ENCODE data around the gene FAM184B. TPM values are rescaled to one million over a fixed set of nuclear protein-coding genes. Genes with fewer than 3 reads are reported as not detected.

Gene FAM184B
- total RNA-seq, 1 experiment from 2014 or later = 0.09 TPM

DNA sequence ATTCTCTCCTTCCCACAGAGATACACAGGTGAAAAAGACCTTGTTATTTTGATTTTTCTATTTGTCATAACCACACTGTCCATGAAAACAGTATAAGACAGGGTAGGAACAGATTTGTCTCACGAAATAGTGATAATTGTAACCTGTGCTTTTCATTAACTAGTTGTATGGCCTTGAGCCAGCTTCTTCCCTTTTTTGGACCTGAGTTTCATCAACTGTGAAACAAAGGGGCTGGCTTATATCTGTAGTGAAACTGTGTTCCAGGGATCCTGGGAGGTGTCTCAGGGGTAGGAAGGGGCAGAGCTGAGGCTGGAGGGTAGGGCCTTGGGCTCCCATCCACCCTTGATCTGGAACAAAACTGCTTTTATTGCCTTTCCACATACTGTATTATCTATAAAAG is 116.1 kb downstream of the FAM184B start:
- Histone ChIP-seq H2BK20ac (ENCODE audit: low read depth, low read length, poor library complexity, severe bottlenecking) (no peak overlapping the region), H3K56ac (ENCODE audit: insufficient read length, low read depth, low read length) (no peak overlapping the region), H3K27ac (ENCODE audit: insufficient read length, low read depth, low read length) (no peak overlapping the region), H2BK15ac (ENCODE audit: low read depth, low read length) (no peak overlapping the region), H3K79me1 (ENCODE audit: insufficient read depth, low read depth, low read length, poor library complexity, severe bottlenecking) (no peaks in the 10 kb centered on the region), H3K23me2 (ENCODE audit: insufficient read length, low read depth, low read length, poor library complexity, severe bottlenecking) (no peaks in the 10 kb centered on the region), H4K8ac (replicated peaks; ENCODE audit: insufficient read length, low read depth, low read length) (no peak overlapping the region), H3T11ph (ENCODE audit: low read length) (no peak overlapping the region), H3K4ac (ENCODE audit: low read depth, low read length) (no peak overlapping the region), H3K9me3 (ENCODE audit: control insufficient read depth, low read depth, low read length) (no peaks in the 10 kb centered on the region), H4K91ac (ENCODE audit: insufficient read length, low read depth, low read length) (no peak overlapping the region), H3K18ac (ENCODE audit: insufficient read length, low read depth, low read length) (no peak overlapping the region), H3K9ac (ENCODE audit: extremely low read depth, insufficient read length, low read length) (no peak overlapping the region), H3K27me3 (ENCODE audit: insufficient read depth, low read length) (no peaks in the 10 kb centered on the region), H2AFZ (ENCODE audit: low read length) (no peak overlapping the region), H2BK12ac (ENCODE audit: insufficient read length, low read depth, low read length) (no peak overlapping the region), H4K5ac (ENCODE audit: insufficient read length, low read depth, low read length) (no peak overlapping the region), H3K14ac (ENCODE audit: insufficient read depth, low read length) (no peak overlapping the region), H2BK120ac (ENCODE audit: low read depth, low read length, poor library complexity, severe bottlenecking) (no peak overlapping the region), H3K23ac (ENCODE audit: insufficient read length, low read depth, low read length) (no peak overlapping the region), H3K79me2 (ENCODE audit: insufficient read depth, low read length) (no peaks in the 10 kb centered on the region), H3K4me2 (ENCODE audit: insufficient read depth, insufficient read length, low read length) (no peak overlapping the region), H2AK5ac (ENCODE audit: insufficient read length, low read length) (no peak overlapping the region), H2BK5ac (ENCODE audit: insufficient read length, low read length) (no peak overlapping the region), H3K4me1 (ENCODE audit: insufficient read depth, low read length) (no peaks in the 10 kb centered on the region; the same call in 1 of the 2 replicates), H4K20me1 (ENCODE audit: control insufficient read depth, insufficient read depth, insufficient read length) (no peaks in the 10 kb centered on the region)
- DNase-seq = no peak
- H3K36me3 Mint-ChIP-seq (ENCODE audit: insufficient read depth in 1 of 3, low read depth in 3 of 3) = no peaks in the 10 kb centered on the region; a peak in 1 of 7 replicates
- H3K27ac Mint-ChIP-seq = no peak overlapping the region
- TF ChIP-seq, protein P1, sequence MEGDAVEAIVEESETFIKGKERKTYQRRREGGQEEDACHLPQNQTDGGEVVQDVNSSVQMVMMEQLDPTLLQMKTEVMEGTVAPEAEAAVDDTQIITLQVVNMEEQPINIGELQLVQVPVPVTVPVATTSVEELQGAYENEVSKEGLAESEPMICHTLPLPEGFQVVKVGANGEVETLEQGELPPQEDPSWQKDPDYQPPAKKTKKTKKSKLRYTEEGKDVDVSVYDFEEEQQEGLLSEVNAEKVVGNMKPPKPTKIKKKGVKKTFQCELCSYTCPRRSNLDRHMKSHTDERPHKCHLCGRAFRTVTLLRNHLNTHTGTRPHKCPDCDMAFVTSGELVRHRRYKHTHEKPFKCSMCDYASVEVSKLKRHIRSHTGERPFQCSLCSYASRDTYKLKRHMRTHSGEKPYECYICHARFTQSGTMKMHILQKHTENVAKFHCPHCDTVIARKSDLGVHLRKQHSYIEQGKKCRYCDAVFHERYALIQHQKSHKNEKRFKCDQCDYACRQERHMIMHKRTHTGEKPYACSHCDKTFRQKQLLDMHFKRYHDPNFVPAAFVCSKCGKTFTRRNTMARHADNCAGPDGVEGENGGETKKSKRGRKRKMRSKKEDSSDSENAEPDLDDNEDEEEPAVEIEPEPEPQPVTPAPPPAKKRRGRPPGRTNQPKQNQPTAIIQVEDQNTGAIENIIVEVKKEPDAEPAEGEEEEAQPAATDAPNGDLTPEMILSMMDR (conservative IDR thresholded peaks at IDR 0.05) = no peak
- H3K4me3 Mint-ChIP-seq = no peak overlapping the region
- H3K9me3 Mint-ChIP-seq = 0 out of 5 replicates have a peak, but pooled peaks cover 0 to 2% of the 10 kb centered on the region in 2 experiments
- WGBS (ENCODE audit: extremely low coverage, insufficient read length, low lambda C conversion rate) = no CpG with 5 or more reads among the region's 1 CpG
- H3K27me3 Mint-ChIP-seq (ENCODE audit: low read depth) = no peaks in the 10 kb centered on the region; the same call in none of the 2 replicates
- peaks cover 5% of the 10 kb centered on the region in 2 experiments; a peak in 3 of 4 replicates for H3K4me1 Mint-ChIP-seq
